ENCODE measurements around the gene GMDS.
"Not testable (repeated sequence)": the region's sequence is repeated elsewhere in the genome, so short reads cannot be mapped to it uniquely, and the experiment has no call there.

GRCh38 chr6:1691828-1692227, 553.6 kb downstream of the GMDS start:
- not testable (repeated sequence) for TF ChIP-seq CTCF, POLR2A (IDR thresholded peaks at IDR 0.05)

Data from vagina (tissue), 2 donors.